B cell (primary cell): Measurements from ENCODE around the gene LSM7. TPM values are rescaled to one million over a fixed set of nuclear protein-coding genes. Genes with fewer than 3 reads are reported as not detected.
A peak's percentile ranks its signal among the peaks of the same experiment; 100 is the strongest.

Experiments
- ATAC-seq: fragments of 200-7000 bp; cut with Tn5 transposase; one replicate; pipeline ENCODE4 v1.10.0; 2021; ENCODE audit warnings: low read depth, mild to moderate bottlenecking, moderate number of reproducible peaks, moderate library complexity
- CTCF ChIA-PET: fragments of 350-600 bp; sonication (Branson Sonifier 250); formaldehyde crosslinking; loops from one replicate; lab custom pipeline; 2021; ENCODE audit warnings: antibody characterized with exemption, inconsistent platforms; lab: Charles Lee
- POLR2A ChIA-PET: fragments of 350-600 bp; sonication (Branson Sonifier 250); formaldehyde crosslinking; loops from one replicate; lab custom pipeline; 2021; ENCODE audit warnings: antibody characterized with exemption; lab: Charles Lee
- DNase-seq: peaks from one replicate; pipeline ENCODE4 v3.0.0; 2013
- H2AFZ ChIP-seq: 2 replicates; pipeline ENCODE4 v1.6.1; 2012; ENCODE audit warnings: mild to moderate bottlenecking, low read depth, low read length; ENCODE audit not compliant: insufficient read depth, poor library complexity, severe bottlenecking
- H3K27ac ChIP-seq, 2 donors: 1 replicate in 1 of 2; 2 replicates in 1 of 2; pipeline ENCODE4 v1.5.1; 2012 to 2013; ENCODE audit warnings: low read length in 2 of 2, mild to moderate bottlenecking in 2 of 2, moderate library complexity in 1 of 2
- H3K27me3 ChIP-seq, 4 experiments: fragments of 200-600 bp in 1 of 4; sonication (generic) in 1 of 4; replicated peaks in 1 of 4; 1 replicate in 2 of 4; 2 replicates in 2 of 4; pipeline versions ENCODE4 v1.6.1 to v1.7.0; 2013 to 2016; ENCODE audit warnings: low read length in 3 of 4, mild to moderate bottlenecking in 2 of 4, mixed read lengths in 1 of 4, moderate library complexity in 1 of 4; ENCODE audit not compliant: insufficient read depth in 4 of 4, control insufficient read depth in 3 of 4; ENCODE audit errors: control extremely low read depth in 1 of 4
- H3K36me3 ChIP-seq, 2 experiments: replicated peaks in 1 of 2; 1 replicate in 1 of 2; 2 replicates in 1 of 2; pipeline versions ENCODE4 v1.6.1 to v1.7.1; 2013; ENCODE audit warnings: low read length in 1 of 2; ENCODE audit not compliant: insufficient read depth in 2 of 2, control insufficient read depth in 1 of 2; ENCODE audit errors: control extremely low read depth in 1 of 2, extremely low read depth in 1 of 2
- H3K4me1 ChIP-seq, 2 donors: fragments of 200-600 bp in 1 of 2; sonication (generic) in 1 of 2; 1 replicate in 1 of 2; 2 replicates in 1 of 2; pipeline versions ENCODE4 v1.5.1 to v1.6.1; 2013 to 2017; ENCODE audit warnings: low read length in 2 of 2; ENCODE audit not compliant: control insufficient read depth in 2 of 2, insufficient read depth in 2 of 2
- H3K4me2 ChIP-seq: replicated peaks from 2 replicates; pipeline ENCODE3; 2012; ENCODE audit warnings: mild to moderate bottlenecking, low read depth, low read length; ENCODE audit not compliant: poor library complexity, severe bottlenecking
- H3K4me3 ChIP-seq, 5 experiments: fragments of 200-600 bp in 1 of 5; sonication (generic) in 1 of 5; 1 replicate in 3 of 5; 2 replicates in 2 of 5; pipeline versions ENCODE4 v1.5.1 to v1.7.0; 2011 to 2016; ENCODE audit warnings: low read length in 4 of 5, mild to moderate bottlenecking in 4 of 5, low read depth in 2 of 5, control low read depth in 1 of 5, moderate library complexity in 1 of 5; ENCODE audit not compliant: insufficient read depth in 1 of 5; ENCODE audit errors: control extremely low read depth in 1 of 5, extremely low read depth in 1 of 5
- H3K79me2 ChIP-seq: fragments of 200-600 bp; sonication (generic); one replicate; pipeline ENCODE4 v1.6.0; 2016; ENCODE audit warnings: low read length; ENCODE audit not compliant: control insufficient read depth, insufficient read depth
- H3K9ac ChIP-seq: fragments of 200-600 bp; sonication (generic); 2 replicates; pipeline ENCODE4 v1.6.1; 2017; ENCODE audit warnings: mild to moderate bottlenecking, low read length, moderate library complexity
- H3K9me3 ChIP-seq, 3 donors: one replicate each; pipeline versions ENCODE4 v1.6.1 to v1.7.1; 2013; ENCODE audit warnings: low read length in 2 of 3; ENCODE audit not compliant: control insufficient read depth in 2 of 3, insufficient read depth in 1 of 3; ENCODE audit errors: control extremely low read depth in 1 of 3
- H4K20me1 ChIP-seq: 2 replicates; pipeline ENCODE4 v1.6.0; 2012; ENCODE audit warnings: mild to moderate bottlenecking, low read length; ENCODE audit not compliant: insufficient read depth, control insufficient read depth, poor library complexity, severe bottlenecking
- H3K27ac Mint-ChIP-seq: one replicate; pipeline ENCODE4 v1.8.0; 2021; ENCODE audit warnings: mixed read lengths
- H3K27me3 Mint-ChIP-seq: one replicate; pipeline ENCODE4 v1.8.0; 2021; ENCODE audit warnings: mixed read lengths
- H3K4me1 Mint-ChIP-seq: one replicate; pipeline ENCODE4 v1.8.0; 2021; ENCODE audit warnings: mixed read lengths
- H3K4me3 Mint-ChIP-seq: one replicate; pipeline ENCODE4 v1.8.0; 2021; ENCODE audit warnings: mixed read lengths
- H3K9me3 Mint-ChIP-seq: one replicate; pipeline ENCODE4 v1.8.0; 2022; ENCODE audit warnings: mixed read lengths; ENCODE audit not compliant: insufficient read depth
- EZH2 ChIP-seq: IDR thresholded peaks from 2 replicates; pipeline ENCODE4 v1.6.1; 2012; ENCODE audit warnings: borderline replicate concordance, low read depth, mild to moderate bottlenecking, moderate library complexity, low read length; ENCODE audit not compliant: insufficient read depth, poor library complexity, severe bottlenecking
- WGBS: methylation state at CpG from one replicate; pipeline ENCODE4 v1.1.5; 2013; ENCODE audit warnings: missing lambda C conversion rate; ENCODE audit not compliant: insufficient coverage; 5-methylcytosine and 5-hydroxymethylcytosine counted together
- intact Hi-C: fragments of 100-400 bp; cut with micrococcal nuclease; formaldehyde crosslinking; loops from one replicate; pipeline ENCODE4 v1.10.0; 2022
- polyA plus RNA-seq: library from polyadenylated mRNA; depleted of rRNA; stranded (reverse); fragments of >200 nt; gene quantifications from 2 replicates; pipeline ENCODE4 v1.2.3, GENCODE V29; 2012
- total RNA-seq, 2 donors: library from RNA; stranded (reverse); fragments of 120-200 nt in 1 of 2; gene quantifications; 1 replicate in 1 of 2; 2 replicates in 1 of 2; pipeline versions ENCODE4 v1.2.3 to v1.2.4, GENCODE V29; 2013 to 2022
- TF ChIP-seq, protein P1 (sequence below): fragments of 200-600 bp; IDR thresholded peaks from one replicate; pipeline ENCODE4 v1.8.0; 2022; ENCODE audit warnings: antibody characterized with exemption, mild to moderate bottlenecking

The LSM7 gene
- total and polyA plus RNA-seq, 2 donors (not counting 1 experiment from before 2014, with no cell fraction given) = 201 to 820 TPM

DNA sequence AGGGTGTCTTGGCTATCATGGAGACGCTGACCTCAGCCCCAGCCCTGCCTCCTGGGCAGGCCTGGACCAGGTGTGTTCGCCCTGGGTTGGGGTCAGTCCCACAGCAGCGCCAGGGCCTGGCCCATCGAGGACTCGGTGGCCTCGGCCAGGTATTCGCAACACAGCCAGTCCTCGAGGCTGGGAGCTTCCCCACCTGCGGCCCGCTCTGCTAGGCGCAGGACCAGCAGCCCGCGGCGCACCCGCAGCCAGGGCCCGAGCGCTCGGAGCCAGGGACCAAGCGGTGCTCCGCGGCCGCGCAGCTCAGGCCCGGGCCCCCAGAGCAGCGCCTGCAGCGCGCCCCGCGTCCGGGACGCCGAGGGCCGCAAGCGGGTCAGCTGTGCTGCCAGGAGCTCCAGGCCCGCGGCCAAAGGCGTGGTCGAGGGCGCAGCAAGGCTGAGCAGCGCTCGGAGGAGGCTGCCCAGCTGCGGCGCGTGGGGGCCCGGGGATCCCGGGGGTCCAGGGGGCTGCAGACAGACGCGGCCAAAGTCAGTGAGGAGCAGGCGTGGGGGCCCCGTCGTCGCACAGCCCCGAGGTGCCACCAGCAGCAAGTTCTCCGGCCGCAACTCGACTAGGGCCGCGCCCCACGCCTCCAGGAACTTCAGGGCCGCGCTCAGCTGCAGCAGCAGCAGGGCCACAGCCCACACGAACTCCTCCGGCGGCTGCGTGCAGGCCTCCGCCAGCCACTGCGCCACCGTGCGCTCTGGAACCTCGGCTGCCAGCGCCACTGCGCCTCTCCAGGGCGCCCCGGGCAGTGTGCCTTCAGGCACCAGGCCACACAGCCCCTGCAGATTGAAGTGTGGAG, 52.6 kb downstream of the LSM7 start:
- no peak overlapping the region for H3K27ac Mint-ChIP-seq

More for the DNA sequence above, 52.6 kb downstream of the LSM7 start:
- Histone ChIP-seq H3K9ac (no peak overlapping the region), H3K36me3 (peaks cover 0 to 35% of the 10 kb centered on the region in 2 experiments), H3K4me1 (peaks cover 39 to 60% of the 10 kb centered on the region in 2 donors), H3K9me3 (no peaks in the 10 kb centered on the region), H4K20me1 (peaks cover 60% of the 10 kb centered on the region), H3K4me2 (peak overlapping the region; percentile 37), H3K27ac (peak overlapping the region; percentile 18 to 41), H2AFZ (no peak overlapping the region), H3K79me2 (peaks cover 85% of the 10 kb centered on the region), H3K4me3 (no peak overlapping the region), H3K27me3 (no peaks in the 10 kb centered on the region)
- CTCF ChIA-PET = interaction anchor here (0.5 to 7.5 kb wide), 13 partner anchors 9 to 304 kb away, joined by 3 to 66 read pairs (median 18); partner anchors contain the start of gene SF3A2
- Mint-ChIP-seq H3K4me1 (peaks cover 46% of the 10 kb centered on the region), H3K27me3 (no peaks in the 10 kb centered on the region), H3K4me3 (no peak overlapping the region), H3K9me3 (no peaks in the 10 kb centered on the region)
- no peak for DNase-seq
- POLR2A ChIA-PET = interaction anchor here (0.6 to 10.8 kb wide), 7 partner anchors 13 to 421 kb away, joined by 3 to 134 read pairs (median 4); partner anchors contain the start of gene JSRP1
- ATAC-seq = no peak
- TF ChIP-seq, protein P1, sequence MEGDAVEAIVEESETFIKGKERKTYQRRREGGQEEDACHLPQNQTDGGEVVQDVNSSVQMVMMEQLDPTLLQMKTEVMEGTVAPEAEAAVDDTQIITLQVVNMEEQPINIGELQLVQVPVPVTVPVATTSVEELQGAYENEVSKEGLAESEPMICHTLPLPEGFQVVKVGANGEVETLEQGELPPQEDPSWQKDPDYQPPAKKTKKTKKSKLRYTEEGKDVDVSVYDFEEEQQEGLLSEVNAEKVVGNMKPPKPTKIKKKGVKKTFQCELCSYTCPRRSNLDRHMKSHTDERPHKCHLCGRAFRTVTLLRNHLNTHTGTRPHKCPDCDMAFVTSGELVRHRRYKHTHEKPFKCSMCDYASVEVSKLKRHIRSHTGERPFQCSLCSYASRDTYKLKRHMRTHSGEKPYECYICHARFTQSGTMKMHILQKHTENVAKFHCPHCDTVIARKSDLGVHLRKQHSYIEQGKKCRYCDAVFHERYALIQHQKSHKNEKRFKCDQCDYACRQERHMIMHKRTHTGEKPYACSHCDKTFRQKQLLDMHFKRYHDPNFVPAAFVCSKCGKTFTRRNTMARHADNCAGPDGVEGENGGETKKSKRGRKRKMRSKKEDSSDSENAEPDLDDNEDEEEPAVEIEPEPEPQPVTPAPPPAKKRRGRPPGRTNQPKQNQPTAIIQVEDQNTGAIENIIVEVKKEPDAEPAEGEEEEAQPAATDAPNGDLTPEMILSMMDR = no peak
- TF ChIP-seq EZH2 = no peak
- intact Hi-C loops = loop anchor here (2.0 to 10.0 kb wide), 3 partner anchors 13 to 199 kb away; partner anchors contain the start of gene GADD45B
- WGBS = 97% methylated on average over 74 of the region's 74 CpGs
